CD4-positive, alpha-beta T cell treated with Interleukin-17A for 1 hour (primary cell): Measurements from ENCODE around the gene HPN.

ENCODE experiments used
- DNase-seq: peaks from one replicate; pipeline ENCODE4 v3.0.0-alpha.2; 2020

HPN gene

DNA sequence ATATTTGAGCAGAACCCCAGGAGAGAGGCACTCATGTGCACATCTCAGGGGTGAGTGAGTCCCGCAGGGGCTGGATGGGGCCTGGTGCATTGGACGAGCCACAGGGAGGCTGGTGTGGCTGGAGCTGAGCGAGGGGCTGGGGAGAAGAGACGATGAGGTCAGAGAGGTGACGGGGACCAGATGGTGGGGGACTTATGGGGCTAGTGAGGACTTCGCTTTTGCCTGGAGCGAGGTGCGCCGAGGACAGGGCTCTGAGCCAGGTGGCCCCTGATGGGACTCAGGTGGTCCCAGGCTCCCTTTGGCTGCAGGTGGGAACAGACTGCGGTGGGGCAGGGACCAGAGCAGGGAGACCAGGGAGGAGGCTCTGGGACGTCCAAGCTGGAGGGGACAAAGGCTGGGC is 67.2 kb downstream of the HPN start:
- no peak for DNase-seq

DNA sequence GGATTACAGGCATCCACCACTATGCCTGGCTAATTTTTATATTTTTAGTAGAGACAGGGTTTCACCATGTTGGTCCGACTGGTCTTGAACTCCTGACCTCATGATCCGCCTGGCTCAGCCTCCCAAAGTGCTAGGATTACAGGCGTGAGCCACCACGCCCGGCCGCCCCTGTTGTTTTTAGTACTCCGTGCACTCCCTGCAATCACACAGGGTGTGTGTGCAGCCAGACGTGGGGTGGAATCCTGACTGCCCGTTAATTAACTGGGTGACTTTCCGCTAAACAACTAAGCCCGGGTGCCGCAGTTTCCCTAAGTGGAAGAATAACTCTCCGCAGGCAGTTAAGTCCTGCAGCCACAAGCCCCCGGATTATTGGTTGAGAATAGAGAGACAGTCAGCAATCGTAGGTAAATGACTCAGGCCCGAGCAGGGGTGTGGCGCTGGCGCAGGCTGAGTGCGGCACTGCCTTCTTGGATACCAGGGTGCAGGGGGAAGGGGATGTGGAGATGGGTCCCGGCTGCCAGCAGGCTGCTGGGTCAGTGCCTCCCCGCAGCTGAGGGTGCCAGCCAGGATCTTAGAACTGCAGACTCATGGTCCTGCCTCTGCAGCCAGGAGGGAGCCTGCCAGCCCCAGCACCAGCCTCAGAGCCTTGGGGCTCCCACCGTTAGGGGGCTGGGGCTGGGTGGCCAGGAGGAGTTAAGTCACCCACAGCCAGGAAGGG is 68.0 kb downstream of the HPN start:
- no peak for DNase-seq

DNA sequence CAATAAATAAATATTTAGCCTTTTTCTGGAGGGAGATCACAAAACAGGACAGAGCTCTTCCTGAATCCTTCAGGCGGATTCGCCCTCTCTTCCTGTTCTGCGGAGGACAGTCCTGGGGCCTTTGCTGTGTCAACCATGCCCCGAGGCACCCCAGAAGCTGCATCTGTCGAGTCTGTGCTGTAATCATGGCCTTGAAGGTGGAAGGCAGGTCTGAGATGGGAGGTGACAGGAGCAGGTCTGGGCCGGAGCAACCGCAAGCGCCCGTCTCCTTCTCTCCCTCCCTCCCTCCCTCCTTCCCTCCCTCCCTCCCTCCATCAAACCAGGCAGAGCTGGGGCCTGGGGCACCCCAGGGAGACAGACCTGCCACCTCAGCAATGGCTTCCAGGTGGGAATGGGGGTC is 69.5 kb downstream of the HPN start:
- no peak for DNase-seq

DNA sequence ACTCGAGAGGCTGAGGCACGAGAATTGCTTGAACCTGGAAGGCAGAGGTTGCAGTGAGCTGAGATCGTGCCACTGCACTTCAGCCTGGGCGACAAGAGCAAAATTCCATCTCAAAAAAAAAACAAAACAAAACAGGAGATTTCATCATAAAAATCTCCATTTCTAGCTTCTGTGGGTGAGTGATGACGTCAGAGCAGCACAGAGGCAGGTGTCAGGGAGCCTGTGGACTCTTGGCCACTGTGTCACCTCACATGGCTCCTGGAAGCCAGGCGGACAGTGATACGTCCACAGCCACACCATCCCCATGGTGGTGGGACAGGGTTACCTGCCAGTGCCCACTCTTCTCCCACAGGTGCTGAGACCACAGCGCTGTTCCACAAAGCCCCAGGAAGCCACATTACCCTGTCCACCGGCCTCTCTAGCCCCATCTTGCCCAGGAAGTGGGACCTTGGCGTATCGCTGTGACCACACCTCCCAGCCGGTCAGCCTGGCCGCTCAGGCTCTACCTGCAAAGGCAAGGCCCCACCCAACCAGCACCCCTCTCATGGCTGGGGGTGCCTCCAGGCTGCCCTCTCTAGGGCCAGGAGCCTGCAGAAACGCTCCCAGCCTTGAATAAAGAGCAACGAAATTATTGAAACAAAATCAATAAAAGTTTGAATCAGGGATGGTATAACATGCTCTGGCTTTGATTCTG is 71.6 kb downstream of the HPN start:
- DNase-seq: no peak

DNA sequence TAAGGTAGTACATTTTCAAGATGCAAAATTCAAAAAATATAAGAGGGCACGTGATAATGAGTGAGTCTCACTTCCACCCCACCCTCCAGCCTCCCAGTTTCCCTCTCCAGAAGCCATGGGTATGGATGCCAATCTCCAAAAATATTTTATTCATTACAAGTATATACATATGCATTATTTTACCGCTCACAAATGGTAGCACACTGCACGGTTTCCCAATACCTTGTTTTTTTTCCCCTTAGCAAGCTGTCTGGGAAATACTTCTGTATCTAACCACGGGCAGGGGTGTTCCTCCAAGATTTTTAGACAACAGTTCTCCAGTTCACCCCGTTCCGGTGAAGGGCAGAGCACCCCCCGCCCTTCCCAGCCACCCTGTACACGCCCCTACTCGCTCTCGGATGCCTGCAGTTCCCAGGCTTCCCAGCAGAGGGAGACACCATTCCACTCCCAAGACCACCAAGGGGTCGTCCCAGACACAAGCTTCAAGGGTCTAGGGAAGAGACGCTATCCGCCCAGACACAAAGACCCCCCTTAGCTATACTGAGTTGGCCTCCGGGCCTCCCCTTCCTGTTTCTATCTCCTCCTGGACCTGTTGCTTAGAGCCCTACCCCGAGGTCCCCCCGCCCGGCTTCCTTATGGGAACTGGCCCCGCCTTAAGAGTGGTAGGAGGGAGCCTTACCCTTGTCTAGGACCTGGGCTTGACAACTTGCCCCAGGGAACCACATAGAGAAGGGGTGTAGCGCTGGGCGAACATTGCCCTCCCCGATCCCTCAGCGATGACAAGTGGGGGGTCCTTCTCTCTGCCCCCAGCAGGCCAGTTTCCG is 73.0 kb downstream of the HPN start:
- peak; percentile 74 for DNase-seq

DNA sequence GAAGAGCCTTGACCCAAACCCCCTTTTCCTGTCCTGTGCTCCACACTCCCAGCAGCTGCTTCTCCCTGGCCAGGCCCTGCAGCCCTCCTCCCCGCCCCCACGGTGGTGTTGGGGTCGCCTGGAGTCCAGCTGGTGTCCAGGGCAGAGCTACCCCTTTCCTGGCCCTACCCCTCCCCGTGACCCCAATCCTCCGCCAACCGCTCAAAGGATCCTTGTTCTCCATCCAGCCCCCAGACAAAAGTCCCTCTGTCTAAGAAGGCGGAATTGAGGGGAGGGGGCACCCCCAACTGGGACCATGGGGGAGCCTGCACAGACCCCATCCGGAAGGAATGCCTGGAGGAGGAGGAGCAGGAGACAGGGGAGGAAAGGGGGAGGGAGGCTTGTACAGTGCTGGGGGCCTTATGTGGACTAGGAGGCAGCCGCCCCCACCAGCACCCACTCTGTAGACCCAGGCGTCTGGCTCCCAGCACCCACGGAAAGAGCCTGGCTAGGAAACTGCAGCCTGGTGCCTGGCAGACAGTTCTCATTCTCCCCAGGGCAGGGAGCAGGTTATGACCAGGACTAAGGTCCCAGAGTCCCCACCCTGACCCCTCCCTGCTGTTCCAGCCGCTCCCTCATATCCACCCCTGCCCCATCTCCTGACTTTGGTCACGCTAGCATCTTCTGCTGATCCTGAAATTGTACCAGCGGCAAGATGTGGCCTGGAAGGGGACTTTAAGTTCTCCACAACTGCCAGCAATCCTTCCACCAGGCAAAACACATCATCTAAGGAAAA is 73.8 kb downstream of the HPN start, which contains the start of gene FXYD3:
Gene FXYD3, plus strand, starts transcription at position 647 of the 775 bp plus-strand sequence. CDS start 3,554 bp downstream, outside the sequence.
- DNase-seq: no peak
